ENCODE data around the gene MCAM.

Gene MCAM

DNA sequence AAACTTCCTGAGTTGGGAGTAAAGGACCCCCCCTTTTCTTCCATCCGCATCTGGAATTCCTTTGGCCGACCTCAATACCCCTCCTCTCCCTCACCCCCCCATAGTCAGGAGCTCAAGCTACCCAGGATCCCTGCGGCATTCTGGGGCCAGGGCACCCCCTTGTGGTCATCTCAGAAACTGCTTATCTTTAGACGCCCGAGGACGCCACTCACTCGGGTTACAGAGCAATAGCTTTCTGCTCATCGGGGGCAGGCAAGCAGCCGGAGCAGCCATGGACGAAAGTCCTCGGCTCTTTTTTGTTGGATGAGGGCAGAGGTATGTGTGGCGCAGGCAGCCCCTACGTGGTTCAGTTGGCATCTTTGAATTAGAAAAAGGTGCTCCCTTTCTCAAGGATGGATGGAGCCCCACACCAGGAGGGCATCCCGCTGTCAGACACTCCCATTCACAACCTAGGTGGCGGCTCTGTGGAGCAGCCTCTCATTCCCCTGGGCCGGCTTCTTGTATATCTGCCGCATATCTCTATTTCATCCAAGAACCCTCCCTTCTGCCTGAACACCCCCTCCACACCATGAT is 21.5 kb upstream of the MCAM start:
- TF ChIP-seq, protein P1, sequence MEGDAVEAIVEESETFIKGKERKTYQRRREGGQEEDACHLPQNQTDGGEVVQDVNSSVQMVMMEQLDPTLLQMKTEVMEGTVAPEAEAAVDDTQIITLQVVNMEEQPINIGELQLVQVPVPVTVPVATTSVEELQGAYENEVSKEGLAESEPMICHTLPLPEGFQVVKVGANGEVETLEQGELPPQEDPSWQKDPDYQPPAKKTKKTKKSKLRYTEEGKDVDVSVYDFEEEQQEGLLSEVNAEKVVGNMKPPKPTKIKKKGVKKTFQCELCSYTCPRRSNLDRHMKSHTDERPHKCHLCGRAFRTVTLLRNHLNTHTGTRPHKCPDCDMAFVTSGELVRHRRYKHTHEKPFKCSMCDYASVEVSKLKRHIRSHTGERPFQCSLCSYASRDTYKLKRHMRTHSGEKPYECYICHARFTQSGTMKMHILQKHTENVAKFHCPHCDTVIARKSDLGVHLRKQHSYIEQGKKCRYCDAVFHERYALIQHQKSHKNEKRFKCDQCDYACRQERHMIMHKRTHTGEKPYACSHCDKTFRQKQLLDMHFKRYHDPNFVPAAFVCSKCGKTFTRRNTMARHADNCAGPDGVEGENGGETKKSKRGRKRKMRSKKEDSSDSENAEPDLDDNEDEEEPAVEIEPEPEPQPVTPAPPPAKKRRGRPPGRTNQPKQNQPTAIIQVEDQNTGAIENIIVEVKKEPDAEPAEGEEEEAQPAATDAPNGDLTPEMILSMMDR (IDR thresholded peaks at IDR 0.05) = peak; percentile 86

DNA sequence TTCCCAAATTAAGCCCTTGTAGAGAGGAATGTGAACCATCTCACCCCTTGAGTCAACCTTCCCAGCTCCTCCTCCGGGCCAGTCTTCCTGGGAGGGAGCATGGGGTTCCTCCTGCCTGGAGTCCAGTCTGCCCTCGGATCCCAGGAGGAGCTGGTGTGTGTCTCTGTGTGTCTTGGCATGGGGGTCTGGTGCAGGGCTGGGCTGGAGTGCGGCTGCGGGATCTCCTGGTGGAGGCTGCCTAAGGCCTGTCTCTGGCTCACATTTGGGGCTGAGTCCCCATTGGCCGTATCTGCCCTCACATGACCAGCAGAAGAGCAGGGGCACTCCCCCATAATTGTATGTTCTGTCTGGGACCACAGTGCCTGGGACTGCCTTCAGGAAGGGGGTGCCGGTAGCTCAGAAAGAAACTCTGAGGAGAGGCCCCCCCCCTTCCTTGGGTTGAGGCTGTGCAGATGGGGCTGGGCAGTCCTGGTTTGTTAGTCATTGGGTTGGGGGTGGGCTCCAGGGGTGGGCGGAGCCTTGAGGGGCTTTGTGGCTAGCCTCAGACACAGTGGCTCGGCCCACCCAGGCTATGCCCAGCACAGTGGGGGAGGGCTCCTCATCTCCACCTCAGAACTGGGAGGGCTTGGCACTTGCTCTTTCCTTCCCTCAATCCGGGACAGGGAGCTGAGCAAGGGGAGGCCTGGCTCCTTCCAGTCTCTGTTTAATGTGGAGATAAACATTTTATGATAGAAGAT is 20.8 kb upstream of the MCAM start:
- TF ChIP-seq, protein P1 (IDR thresholded peaks at IDR 0.05) = no peak

DNA sequence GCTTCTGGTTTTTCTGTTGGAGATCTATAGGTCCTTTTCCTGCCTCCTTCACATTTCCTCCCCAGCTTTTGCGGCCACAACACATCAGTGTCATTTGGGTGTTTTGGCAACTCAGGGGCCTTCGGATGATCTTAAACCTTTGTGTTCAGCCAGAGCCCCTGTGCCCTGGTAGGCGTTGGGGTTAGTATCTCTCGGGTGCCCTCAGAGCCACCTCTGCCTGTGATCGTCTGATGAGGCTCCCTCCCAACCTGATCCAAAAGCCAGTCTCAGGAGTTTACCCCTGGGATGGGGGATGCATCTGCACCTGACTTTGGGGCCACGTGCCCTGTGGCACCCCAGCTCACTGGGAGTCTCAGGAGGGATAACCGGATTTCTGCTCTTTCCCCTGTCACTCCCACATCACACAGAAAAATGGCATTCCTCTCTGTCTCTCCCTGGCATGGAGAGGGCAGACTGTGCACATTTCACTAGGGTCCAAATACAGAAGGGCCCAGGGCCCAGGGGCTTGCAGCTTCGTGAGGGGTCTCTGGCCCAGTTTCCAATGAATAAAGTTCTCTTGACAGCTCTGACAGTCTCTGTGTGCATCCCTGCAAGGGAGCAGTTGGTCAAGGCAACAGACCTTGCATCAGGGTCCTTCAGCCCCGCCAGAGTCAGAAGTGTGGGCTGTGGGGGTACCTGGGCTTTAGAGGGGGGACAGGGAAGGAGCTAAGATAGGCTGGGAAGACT is 20.0 kb upstream of the MCAM start:
- TF ChIP-seq, protein P1 (IDR thresholded peaks at IDR 0.05) = no peak

DNA sequence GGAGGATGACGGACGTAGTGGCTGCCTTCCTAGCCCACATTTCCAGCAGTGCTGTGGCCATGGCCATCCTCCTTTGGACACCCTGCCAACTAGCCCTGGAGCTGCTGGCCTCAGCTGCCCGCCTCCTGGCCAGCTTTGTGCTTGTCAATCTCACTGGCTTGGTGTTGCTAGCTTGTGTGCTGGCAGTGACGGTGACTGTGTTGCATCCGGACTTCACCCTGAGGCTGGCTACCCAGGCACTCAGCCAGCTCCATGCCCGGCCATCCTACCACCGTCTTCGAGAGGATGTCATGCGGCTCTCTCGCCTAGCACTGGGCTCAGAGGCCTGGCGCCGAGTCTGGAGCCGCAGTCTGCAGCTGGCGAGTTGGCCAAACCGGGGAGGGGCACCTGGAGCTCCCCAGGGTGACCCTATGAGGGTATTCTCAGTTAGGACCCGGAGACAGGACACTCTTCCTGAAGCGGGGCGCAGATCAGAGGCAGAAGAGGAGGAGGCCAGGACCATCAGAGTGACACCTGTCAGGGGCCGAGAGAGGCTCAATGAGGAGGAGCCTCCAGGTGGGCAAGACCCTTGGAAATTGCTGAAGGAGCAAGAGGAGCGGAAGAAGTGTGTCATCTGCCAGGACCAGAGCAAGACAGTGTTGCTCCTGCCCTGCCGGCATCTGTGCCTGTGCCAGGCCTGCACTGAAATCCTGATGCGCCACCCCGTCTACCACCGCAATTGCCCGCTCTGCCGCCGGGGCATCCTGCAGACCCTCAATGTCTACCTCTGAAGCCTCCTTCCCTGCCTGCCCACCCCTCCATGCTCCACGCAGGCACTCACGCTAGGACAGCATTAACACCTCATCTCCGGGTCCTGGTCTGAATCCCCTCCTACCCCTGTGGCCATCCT is 19.0 kb upstream of the MCAM start:
- TF ChIP-seq, protein P1 (IDR thresholded peaks at IDR 0.05) = no peak

DNA sequence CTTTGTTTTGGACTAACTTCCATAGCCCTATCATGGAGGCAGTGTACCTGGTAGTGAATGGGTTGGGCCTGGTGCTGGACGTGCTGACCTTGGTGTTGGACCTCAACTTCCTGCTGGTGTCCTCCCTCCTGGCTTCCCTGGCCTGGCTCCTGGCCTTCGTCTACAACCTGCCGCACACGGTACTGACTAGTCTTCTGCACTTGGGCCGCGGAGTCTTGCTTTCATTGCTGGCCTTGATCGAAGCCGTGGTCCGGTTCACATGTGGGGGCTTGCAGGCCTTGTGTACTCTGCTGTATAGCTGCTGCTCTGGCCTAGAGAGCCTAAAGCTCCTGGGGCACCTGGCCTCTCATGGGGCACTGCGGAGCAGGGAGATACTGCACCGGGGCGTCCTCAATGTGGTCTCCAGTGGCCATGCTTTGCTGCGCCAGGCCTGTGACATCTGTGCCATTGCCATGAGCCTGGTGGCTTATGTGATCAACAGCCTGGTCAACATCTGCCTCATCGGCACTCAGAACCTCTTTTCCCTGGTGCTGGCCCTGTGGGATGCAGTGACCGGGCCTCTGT is 18.2 kb upstream of the MCAM start:
- TF ChIP-seq, protein P1 (IDR thresholded peaks at IDR 0.05) = no peak

DNA sequence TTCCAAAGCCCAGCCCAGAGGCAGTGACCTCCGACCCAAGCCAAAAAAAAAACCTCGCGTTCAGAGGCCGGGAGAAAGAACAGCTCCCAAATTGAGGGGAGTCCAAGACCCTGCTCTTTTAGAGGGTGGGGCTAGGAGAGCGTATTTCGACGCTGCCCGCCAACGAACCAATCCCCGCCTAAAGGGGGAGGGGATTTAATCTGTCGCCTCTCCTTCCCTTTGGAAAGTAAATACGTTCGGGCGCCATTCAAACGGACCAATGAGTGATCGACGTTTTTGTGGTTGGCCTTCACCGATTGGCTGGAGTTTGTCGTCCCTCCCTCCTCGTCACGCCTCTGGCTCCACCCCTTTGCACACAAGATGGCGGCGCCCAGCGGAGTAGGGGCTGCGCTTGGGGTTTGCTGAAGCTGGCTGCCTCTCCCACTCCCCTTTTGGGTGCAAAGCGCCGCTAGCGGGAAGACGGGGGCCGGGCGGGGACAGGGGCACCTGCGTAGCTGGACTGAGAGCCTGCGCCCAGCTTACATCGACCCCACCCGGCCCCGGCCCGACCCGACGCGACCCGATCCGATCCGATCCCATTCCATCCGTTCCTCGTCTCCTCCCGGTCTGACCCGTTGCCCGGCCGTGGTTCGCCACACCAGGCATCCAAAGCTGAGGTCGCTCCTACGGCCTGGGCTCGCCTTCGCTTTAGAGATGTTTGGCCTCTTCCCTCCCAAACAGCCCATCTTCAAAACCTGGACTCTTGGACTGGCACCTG is 17.4 kb upstream of the MCAM start, which contains the start of gene RNF26:
RNF26 (plus strand) TSS at position 354 of the 757 bp plus-strand sequence. CDS start 596 bp downstream, outside the sequence.
- TF ChIP-seq, protein P1 (IDR thresholded peaks at IDR 0.05) = no peak

Data from LNCAP (cell line).